ENCODE data around the gene SCARF2. TPM values are rescaled to one million over a fixed set of nuclear protein-coding genes. Genes with fewer than 3 reads are reported as not detected.

The SCARF2 gene
- total RNA-seq, 6 donors from 2014 or later = 10.1 to 36.7 (median 16.1) TPM

DNA sequence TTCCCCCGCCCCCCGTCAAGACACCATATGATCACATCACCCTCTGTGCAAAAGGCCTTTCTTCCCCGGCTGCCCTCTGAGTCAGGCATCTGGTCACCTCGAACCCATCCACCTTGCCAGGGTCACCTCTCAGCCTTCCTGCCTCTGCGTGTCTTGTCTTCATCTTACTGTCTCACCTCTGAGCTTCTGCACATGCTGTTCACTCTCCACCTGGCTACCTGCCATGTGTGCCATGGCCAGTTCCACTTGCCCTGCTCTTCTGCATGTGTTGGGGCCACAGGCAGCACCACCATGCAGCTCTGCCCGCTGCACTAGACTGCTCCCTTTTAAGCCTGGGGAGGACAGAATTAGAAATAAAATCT lies 33.9 kb downstream of the SCARF2 start:
- no peak for ATAC-seq (ENCODE audit: low FRiP score in 2 of 2)
- 92 to 97% methylated on average over 6 of the region's 6 CpGs for WGBS, 2 donors
- Histone ChIP-seq H3K4me3 (no peak overlapping the region), H3K36me3 (peaks cover 5 to 45% (median 25%) of the 10 kb centered on the region in 4 donors), H3K27me3 (no peaks in the 10 kb centered on the region), H3K27ac (no peak overlapping the region), H3K9me3 (no peaks in the 10 kb centered on the region), H3K4me1 (peaks cover 0 to 12% (median 0%) of the 10 kb centered on the region in 4 donors)
- no peak for DNase-seq
- TF ChIP-seq POLR2A (IDR thresholded peaks at IDR 0.05) (no peak), POLR2AphosphoS5 (IDR thresholded peaks at IDR 0.05) (no peak), EP300 (IDR thresholded peaks at IDR 0.05) (no peak)
- TF ChIP-seq, protein P1, sequence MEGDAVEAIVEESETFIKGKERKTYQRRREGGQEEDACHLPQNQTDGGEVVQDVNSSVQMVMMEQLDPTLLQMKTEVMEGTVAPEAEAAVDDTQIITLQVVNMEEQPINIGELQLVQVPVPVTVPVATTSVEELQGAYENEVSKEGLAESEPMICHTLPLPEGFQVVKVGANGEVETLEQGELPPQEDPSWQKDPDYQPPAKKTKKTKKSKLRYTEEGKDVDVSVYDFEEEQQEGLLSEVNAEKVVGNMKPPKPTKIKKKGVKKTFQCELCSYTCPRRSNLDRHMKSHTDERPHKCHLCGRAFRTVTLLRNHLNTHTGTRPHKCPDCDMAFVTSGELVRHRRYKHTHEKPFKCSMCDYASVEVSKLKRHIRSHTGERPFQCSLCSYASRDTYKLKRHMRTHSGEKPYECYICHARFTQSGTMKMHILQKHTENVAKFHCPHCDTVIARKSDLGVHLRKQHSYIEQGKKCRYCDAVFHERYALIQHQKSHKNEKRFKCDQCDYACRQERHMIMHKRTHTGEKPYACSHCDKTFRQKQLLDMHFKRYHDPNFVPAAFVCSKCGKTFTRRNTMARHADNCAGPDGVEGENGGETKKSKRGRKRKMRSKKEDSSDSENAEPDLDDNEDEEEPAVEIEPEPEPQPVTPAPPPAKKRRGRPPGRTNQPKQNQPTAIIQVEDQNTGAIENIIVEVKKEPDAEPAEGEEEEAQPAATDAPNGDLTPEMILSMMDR (IDR thresholded peaks at IDR 0.05) = no peak

DNA sequence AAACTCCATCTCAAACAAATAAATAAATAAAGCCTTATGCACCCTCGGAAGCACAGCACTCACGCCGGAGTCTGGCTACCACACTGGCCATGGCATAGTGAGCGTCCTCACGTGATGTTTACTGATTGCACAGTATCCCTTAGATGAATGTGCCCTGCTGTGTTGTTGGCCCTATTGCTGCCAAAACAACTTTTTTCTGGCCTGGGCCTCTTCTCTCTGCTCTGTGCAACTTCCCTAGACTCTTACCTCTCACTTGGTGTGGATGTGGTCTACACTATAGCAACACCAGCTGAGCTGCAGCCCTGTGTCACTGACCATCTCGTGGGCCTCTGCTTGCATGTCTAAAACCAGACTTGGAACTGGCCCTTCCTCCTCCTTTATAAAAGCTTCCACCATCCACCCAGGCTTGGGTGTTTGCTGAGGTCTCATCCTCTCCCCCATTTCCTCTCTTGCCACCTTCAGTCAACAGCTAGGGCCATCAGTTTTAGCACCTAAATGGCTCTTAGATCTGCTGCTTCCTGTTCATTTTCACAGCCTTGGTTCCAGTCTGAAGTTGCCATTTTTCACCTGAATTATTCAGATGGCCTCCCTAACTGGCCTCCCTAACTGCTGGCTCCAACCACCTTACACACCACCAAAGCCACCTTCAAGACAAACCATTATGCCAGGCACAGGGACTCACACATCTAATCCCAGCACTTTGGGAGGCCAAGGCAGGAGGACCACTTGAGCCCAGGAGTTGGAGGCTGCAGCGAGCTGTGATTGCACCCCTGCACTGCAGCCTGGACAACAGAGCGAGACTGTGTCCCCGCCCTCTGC lies 34.5 kb downstream of the SCARF2 start:
- Histone ChIP-seq H3K9me3 (no peaks in the 10 kb centered on the region), H3K27me3 (no peaks in the 10 kb centered on the region), H3K4me3 (no peak overlapping the region), H3K4me1 (peaks cover 0 to 12% (median 0%) of the 10 kb centered on the region in 4 donors), H3K27ac (no peak overlapping the region), H3K36me3 (peaks cover 5 to 45% (median 25%) of the 10 kb centered on the region in 4 donors)
- ATAC-seq (ENCODE audit: low FRiP score in 2 of 2) (no peak), DNase-seq (no peak)
- 85 to 90% methylated on average over 9 of the region's 9 CpGs for WGBS, 2 donors
- TF ChIP-seq, protein P1 (IDR thresholded peaks at IDR 0.05) = no peak
- TF ChIP-seq EP300 (IDR thresholded peaks at IDR 0.05) (no peak), POLR2A (IDR thresholded peaks at IDR 0.05) (no peak), POLR2AphosphoS5 (IDR thresholded peaks at IDR 0.05) (no peak)

DNA sequence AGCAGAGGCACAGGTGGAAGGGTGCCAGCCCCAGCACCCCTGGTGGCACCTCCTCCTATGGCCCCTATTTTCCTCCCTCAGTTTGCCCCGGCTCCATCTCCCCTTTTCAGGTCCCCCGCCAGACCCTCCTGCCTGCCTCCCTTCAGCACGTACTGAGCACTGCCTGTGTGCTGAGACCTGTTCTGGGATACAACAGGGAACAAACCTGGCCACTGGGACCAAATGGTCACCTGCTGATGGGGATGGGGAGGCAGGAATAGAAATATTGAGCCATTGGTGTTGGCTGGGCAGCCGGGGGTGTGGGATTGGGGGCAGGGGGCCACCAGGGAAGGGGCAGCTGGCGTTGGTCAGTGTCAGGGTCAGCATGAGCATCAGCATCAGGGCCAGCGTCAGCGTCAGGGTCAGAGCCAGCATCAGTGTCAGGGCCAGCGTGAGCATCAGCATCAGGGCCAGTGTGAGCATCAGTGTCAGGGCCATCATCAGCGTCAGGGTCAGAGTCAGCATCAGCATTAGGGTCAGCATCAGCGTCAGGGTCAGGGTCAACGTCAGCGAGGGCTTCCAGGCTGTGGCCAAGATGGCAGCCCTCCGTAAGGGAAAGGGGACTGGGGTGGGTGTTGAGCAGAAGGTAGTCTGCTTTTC lies 36.1 kb downstream of the SCARF2 start:
- TF ChIP-seq, protein P1 (IDR thresholded peaks at IDR 0.05) = no peak
- TF ChIP-seq POLR2A (IDR thresholded peaks at IDR 0.05) (no peak), POLR2AphosphoS5 (IDR thresholded peaks at IDR 0.05) (no peak), EP300 (IDR thresholded peaks at IDR 0.05) (no peak)
- ATAC-seq (ENCODE audit: low FRiP score in 2 of 2) (no peak), DNase-seq (no peak)
- Histone ChIP-seq H3K36me3 (peaks cover 3 to 36% (median 15%) of the 10 kb centered on the region in 4 donors), H3K9me3 (no peaks in the 10 kb centered on the region), H3K27ac (no peak overlapping the region), H3K4me1 (peaks cover 0 to 12% (median 2%) of the 10 kb centered on the region in 4 donors), H3K27me3 (no peaks in the 10 kb centered on the region), H3K4me3 (no peak overlapping the region)
- 92 to 97% methylated on average over 11 to 13 of the region's 13 CpGs for WGBS, 2 donors

DNA sequence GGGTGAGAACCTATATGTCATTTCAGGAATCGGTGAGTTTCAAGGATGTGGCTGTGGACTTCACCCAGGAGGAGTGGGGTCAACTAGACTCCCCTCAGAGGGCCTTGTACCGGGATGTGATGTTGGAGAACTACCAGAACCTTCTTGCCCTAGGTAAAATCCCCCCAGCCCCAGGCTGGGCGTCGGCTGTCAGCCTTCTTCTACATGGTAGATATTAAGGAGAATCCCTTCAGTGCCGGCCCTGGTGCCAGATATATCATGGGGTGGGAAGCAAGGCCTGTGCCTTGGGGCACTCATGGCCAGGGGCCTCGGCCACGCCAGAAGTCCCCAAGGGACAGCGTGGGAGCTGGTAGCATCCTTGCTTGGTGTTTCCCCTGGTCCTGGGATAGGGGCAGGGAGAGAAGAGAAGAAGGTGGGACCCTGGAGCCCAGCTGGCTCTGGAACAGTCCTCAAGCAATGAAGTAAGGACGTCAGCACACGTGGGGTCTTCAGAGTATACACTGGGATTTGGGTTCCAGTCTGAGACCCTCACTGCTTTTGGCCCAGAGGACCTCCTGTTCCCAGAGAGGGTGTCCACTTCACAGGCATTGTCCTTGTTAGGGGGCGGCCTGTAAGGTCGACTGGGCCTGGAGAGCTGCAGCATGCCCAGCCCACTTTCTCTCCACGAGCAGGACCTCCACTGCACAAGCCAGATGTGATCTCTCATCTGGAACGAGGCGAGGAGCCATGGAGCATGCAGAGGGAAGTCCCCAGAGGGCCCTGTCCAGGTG lies 36.8 kb downstream of the SCARF2 start:
- ATAC-seq (ENCODE audit: low FRiP score in 2 of 2) = no peak
- WGBS, 2 donors = 91 to 92% methylated on average over 8 to 15 of the region's 15 CpGs
- H3K27me3 ChIP-seq = no peaks in the 10 kb centered on the region
- peaks cover 2 to 13% (median 7%) of the 10 kb centered on the region in 4 donors for H3K4me1 ChIP-seq
- no peak for TF ChIP-seq POLR2AphosphoS5 (IDR thresholded peaks at IDR 0.05)
- TF ChIP-seq EP300 (IDR thresholded peaks at IDR 0.05) = no peak
- TF ChIP-seq, protein P1 (IDR thresholded peaks at IDR 0.05) = no peak
- no peak for TF ChIP-seq POLR2A (IDR thresholded peaks at IDR 0.05)
- H3K4me3 ChIP-seq = no peak overlapping the region
- no peaks in the 10 kb centered on the region for H3K9me3 ChIP-seq
- no peak for DNase-seq
- H3K27ac ChIP-seq = no peak overlapping the region
- peaks cover 0 to 29% (median 8%) of the 10 kb centered on the region in 4 donors for H3K36me3 ChIP-seq
